ENCODE measurements around the gene GADD45GIP1.

Gene GADD45GIP1

DNA sequence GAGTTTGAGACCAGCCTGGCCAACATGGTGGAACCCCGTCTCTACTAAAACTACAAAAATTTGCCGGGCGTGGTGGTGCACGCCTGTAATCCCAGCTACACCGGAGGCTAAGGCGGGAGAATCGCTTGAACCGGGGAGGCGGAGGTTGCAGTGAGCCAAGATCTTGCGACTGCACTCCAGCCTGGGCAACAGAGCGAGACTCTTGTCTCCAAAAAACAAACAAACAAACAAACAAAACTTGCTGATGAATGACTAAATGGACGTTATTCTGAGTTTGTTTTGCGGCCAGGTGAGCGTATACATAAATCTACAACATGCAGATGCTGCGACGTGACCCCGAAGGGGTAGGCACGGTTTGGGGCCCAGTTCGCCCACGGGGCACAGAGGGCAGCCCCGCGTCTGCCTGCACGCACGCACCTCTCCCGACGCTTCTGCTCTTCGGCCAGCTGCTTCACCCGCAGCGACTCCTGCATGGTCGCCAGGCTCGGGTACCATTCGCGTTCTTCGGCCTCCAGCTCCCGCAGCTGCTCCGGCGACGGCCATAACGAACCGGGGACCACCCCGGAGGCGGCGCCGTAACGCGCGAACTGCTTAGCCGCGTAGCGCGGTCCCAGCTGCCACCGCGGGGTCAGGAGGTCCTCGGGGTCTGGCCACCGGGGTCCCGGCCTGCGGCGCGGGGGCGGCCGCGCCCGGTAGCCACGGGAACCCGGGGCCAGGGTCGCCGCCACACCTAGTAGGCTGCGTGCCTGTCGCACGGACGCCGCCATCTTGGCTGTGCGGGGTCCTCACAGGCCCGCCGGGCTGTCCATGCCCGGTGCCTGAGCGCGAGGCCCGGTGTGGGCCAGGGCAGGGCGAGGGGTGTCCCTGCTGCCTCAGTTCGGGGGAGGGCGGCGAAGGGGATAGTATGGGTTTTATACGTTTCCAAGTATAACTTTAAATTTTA, at the start of gene GADD45GIP1:
GADD45GIP1 (minus strand) TSS at position 778 of the 943 bp plus-strand sequence; CDS start at position 767, 11 bp downstream.
- DNase-seq (ENCODE audit: low read depth): peak; percentile 73

GRCh38 chr19:13005861-13006370, 48.9 kb upstream of the GADD45GIP1 start:
- no peak for DNase-seq (ENCODE audit: low read depth)

- no peak for DNase-seq (ENCODE audit: low read depth)
Observed at GRCh38 chr19:13005253-13005652, 48.2 kb upstream of the GADD45GIP1 start.

GRCh38 chr19:13004273-13004672, 47.2 kb upstream of the GADD45GIP1 start:
- DNase-seq (ENCODE audit: low read depth): no peak

- no peak for DNase-seq (ENCODE audit: low read depth)
Observed at GRCh38 chr19:13003081-13003480, 46.1 kb upstream of the GADD45GIP1 start.

- no peak for DNase-seq (ENCODE audit: low read depth)
Observed at GRCh38 chr19:13002166-13002898, 45.3 kb upstream of the GADD45GIP1 start.

GRCh38 chr19:13001502-13002165, 44.6 kb upstream of the GADD45GIP1 start:
- no peak for DNase-seq (ENCODE audit: low read depth)

GRCh38 chr19:13001166-13001501, 44.1 kb upstream of the GADD45GIP1 start:
- DNase-seq (ENCODE audit: low read depth): no peak

DNA sequence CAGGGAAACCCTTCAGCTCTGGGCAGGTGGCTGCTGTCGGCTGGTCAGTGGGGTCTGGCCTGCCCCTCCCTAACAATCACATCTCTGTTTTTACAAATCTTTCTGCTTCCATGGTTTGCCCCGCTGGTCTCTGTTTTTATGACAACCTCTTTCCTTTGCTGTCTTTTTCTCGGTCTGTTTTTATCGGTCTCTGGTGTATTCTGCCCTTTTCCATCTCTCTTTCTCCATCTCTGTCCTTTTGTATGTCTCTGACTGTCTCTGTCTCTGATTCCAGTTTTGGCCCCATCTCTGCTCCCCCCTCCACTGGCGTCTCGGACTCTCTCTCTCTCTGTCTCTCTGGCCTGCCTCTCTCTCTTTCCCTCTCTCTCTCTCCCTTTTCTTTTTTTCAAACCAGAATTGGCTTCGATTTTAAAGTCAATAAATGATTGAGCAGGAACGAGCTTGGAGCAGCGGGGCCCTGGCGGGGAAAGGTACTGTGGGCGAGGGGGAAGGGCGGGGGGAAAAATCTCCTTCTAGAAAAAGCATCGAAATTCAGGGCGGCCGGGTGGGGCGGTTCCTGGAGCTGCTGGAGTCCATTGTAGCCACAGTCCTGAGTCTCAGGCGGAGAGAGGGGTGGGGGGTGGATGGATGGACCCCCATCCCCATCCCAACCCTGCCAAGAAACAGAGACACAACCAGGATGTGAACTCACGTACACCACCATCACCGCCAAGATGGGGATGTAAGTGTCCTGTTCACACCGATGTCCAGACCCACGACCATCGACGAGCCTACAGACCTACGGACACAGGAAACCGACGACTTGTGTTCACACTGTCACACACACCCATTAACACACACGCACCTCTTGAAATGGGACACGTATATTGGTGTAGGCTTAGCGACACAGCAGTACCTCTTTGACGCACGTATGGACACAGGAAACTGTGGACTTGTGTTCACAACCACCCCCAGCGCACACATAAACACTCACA, 41.2 kb upstream of the GADD45GIP1 start:
- DNase-seq (ENCODE audit: low read depth): no peak

- no peak for DNase-seq (ENCODE audit: low read depth)
Observed at GRCh38 chr19:12997179-12997966, 40.4 kb upstream of the GADD45GIP1 start.

GRCh38 chr19:12996406-12997094, 39.5 kb upstream of the GADD45GIP1 start:
- DNase-seq (ENCODE audit: low read depth): no peak

- DNase-seq (ENCODE audit: low read depth): peak; percentile 40
Observed at GRCh38 chr19:12995596-12996405, 38.8 kb upstream of the GADD45GIP1 start.

DNA sequence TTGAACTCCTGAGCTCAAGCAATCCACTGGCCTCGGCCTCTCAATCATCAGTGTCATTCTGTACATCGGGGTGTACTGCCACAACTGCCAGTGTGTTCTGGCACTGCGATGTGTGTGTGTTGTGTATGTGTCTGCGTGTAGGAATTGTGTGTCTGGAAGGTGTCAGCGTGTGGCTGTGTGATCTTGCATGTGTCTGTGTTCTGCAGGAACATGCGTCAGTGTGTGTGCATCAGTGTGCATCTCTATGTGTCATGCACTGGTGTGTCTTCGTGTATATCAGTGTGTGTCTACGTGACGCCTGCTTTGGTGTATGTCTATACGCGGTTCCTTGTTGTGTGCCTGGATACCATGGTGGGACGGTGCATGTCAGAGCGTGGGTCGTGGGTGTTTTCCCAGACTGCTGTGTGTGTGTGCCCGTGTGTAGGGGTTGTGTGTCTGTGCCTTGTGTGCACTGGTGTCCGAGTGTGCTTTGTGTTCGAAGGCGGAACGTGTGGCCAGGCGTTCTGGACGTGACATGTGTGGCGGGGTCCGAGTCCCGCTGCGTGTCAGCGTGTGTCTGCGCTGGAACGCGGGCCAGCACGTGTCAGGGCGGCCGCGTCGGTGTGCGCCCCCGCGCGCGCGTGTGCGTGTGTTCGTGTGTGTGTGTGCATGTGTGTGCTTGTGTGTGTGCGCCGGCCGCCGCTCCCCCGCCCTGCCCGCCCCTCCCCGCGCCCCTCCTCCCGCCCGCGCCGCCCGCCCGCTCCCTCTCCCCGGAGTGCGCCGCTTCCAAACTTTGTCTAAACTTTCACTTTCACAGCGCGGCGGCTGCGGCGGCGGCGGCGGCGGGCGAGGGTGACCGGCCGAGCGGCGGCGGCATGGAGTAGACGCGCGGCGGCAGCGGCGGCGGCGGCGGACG, 37.9 kb upstream of the GADD45GIP1 start, which contains the start of gene NFIX:
NFIX (plus strand) TSS at position 775 of the 895 bp plus-strand sequence. CDS start 363 bp downstream, outside the sequence.
- DNase-seq (ENCODE audit: low read depth): peak; percentile 32

- DNase-seq (ENCODE audit: low read depth): no peak
Observed at GRCh38 chr19:12993562-12993961, 36.5 kb upstream of the GADD45GIP1 start.

GRCh38 chr19:12992729-12993128, 35.7 kb upstream of the GADD45GIP1 start:
- no peak for DNase-seq (ENCODE audit: low read depth)

DNA sequence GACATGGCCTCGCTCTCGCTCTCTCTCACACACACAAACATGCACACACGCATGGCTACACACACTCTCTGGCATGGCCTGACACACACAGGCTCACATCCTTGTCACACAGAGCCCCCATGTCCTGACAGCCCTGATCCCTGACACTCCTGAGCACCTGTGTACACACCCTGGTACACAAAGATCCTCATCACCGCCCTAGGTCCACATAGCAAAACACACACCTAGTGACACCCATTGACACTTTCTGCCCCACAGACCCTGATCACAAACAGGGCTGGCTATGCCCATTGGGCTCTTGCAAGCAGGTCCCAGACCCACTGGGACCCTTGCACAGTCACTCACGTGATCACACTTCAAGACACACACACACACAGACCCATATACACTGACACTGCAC, 34.3 kb upstream of the GADD45GIP1 start:
- no peak for DNase-seq (ENCODE audit: low read depth)

DNA sequence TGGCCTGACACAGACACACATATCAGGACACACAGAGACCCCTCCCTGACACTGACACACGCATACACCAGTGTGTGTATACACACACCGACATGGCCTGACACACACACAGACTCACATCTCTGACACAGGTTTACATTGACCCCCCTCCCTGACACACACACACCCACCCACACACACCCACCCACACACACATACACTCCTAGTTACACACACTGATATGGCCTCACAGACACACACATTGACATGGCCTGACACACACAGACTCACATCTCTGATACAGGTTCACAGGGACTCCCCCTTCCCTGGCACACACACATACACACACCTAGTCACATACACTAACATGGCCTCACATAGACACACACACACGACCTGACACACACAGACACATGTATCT, 33.8 kb upstream of the GADD45GIP1 start:
- DNase-seq (ENCODE audit: low read depth): no peak

- DNase-seq (ENCODE audit: low read depth): no peak
Observed at GRCh38 chr19:12990431-12990830, 33.4 kb upstream of the GADD45GIP1 start.
